ENCODE data around the gene FSIP2.

Gene FSIP2

DNA sequence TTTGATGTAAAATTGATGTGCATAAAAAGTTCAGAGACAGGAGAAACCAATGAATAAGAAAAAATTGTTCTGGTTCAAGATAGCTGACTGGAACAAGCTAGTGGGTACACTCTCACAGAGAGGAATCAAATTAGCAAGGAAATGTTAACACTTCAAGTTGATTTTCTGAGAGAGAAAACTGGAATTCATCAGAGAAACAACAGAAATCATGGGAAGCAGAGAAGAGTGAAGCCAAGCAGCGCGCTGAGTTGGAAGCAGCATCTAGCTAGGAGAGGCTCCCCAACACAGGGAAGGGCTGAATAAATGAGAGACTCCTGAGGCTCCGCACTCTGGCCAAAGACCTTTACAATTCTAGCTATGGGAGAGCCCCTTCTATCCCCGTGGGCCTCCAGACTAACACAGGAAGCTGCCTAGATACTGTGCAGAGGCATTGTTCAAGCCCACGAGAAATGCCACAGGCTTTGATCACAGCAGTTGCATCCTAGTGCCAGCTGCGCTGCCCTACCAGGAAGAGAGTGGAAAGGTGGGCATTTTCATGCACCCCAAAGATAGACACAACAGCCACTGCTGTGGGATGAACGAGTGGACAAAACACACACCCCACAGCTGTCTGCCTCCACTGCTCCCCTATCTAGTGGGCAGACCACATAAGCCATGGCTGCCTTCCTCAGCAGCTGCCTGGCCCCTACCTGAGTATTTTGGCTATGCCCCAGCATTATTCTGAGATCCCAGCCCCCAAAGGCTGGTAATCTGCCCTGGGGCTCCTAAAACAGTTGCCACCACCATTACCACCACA, 136.7 kb downstream of the FSIP2 start:
- no peak for DNase-seq
- in situ Hi-C loops (cut with HindIII; ENCODE audit: low pct_ligation_motif_present, low pct_unique_long_range_greater_than_20kb, low sequenced_read_pairs): no loop called here

DNA sequence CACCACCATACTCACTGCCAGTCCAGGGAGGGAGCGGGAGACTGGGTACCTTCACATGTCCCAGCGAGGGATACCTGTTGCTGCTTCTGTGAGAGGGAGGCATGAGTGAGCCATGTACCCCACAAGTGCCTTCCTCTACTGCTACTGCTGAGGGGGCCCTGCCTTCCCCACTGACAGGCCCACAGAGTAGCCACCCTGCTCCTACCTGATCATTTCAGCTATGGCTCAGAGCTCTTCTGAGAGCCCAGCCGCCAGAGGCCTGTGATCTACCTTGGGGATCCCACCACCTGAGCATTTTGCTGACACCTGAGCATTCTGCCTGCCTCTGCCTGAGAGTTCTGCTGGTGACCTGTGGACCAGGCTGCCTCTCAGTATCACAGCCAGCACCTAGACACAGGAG, 137.6 kb downstream of the FSIP2 start:
- in situ Hi-C loops (cut with HindIII; ENCODE audit: low pct_ligation_motif_present, low pct_unique_long_range_greater_than_20kb, low sequenced_read_pairs): no loop called here
- no peak for DNase-seq

DNA sequence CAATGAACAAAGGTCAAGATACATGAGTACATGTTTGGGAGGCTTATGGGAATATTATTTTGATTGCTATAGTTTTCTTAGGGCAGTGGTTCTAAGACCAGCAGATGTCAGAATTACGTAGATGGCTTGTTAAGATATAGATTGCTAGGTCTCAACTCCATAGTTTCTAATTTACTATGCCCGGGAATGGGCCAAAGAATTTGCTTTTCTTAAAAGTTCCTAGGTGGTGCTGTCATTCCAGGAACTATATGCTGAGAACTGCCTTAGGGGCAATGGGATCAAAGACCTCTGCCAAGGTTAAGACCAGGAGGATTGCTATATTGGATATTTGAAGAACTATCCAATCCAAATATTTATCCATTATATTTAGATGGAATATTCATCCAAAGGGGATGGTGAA, 141.8 kb downstream of the FSIP2 start:
- in situ Hi-C loops (cut with HindIII; ENCODE audit: low pct_ligation_motif_present, low pct_unique_long_range_greater_than_20kb, low sequenced_read_pairs): no loop called here
- no peak for DNase-seq
